GM23338 (cell line): ENCODE measurements around the gene FAU. TPM values are rescaled to one million over a fixed set of nuclear protein-coding genes. Genes with fewer than 3 reads are reported as not detected.

Source experiments
- ATAC-seq: fragments of 200-7000 bp; cut with Tn5 transposase; 3 replicates; pipeline ENCODE4 v1.9.1; 2020
- DNase-seq: peaks from one replicate; pipeline ENCODE4 v3.0.0-alpha.2; 2015; ENCODE audit warnings: low spot score
- H2AFZ ChIP-seq: fragments of 200-600 bp; sonication (generic); 2 replicates; pipeline ENCODE4 v1.8.0; 2016; ENCODE audit warnings: antibody characterized with exemption, mild to moderate bottlenecking, moderate library complexity
- H3F3A ChIP-seq: fragments of 200-600 bp; sonication (generic); replicated peaks from 2 replicates; pipeline ENCODE4 v1.8.0; 2017; ENCODE audit warnings: antibody characterized with exemption, mixed run types, low read depth
- H3K27ac ChIP-seq: fragments of 200-600 bp; sonication (generic); 2 replicates; pipeline ENCODE4 v1.6.1; 2016; ENCODE audit warnings: low read depth
- H3K27me3 ChIP-seq: fragments of 200-600 bp; sonication (generic); 2 replicates; pipeline ENCODE4 v1.8.0; 2016; ENCODE audit warnings: mild to moderate bottlenecking, mixed run types, moderate library complexity; ENCODE audit not compliant: insufficient read depth
- H3K36me3 ChIP-seq: fragments of 200-600 bp; sonication (generic); 2 replicates; pipeline ENCODE4 v1.8.0; 2016; ENCODE audit warnings: mild to moderate bottlenecking; ENCODE audit not compliant: insufficient read depth
- H3K4me1 ChIP-seq: fragments of 200-600 bp; sonication (generic); 2 replicates; pipeline ENCODE4 v1.8.0; 2016; ENCODE audit warnings: mild to moderate bottlenecking, moderate library complexity; ENCODE audit not compliant: insufficient read depth
- H3K4me2 ChIP-seq: fragments of 200-600 bp; sonication (generic); 2 replicates; pipeline ENCODE4 v1.7.1; 2017; ENCODE audit warnings: mixed run types
- H3K4me3 ChIP-seq: fragments of 200-600 bp; sonication (generic); 2 replicates; pipeline ENCODE4 v1.6.1; 2016; ENCODE audit warnings: mixed run types
- H3K79me2 ChIP-seq: fragments of 200-600 bp; sonication (generic); replicated peaks from 2 replicates; pipeline ENCODE4 v1.8.0; 2017; ENCODE audit warnings: mild to moderate bottlenecking; ENCODE audit not compliant: insufficient read depth
- H3K9me2 ChIP-seq: fragments of 200-600 bp; sonication (generic); 2 replicates; pipeline ENCODE4 v1.8.0; 2017; ENCODE audit not compliant: insufficient read depth
- H4K20me1 ChIP-seq: fragments of 200-600 bp; sonication (generic); replicated peaks from 2 replicates; pipeline ENCODE4 v1.8.0; 2017; ENCODE audit warnings: mild to moderate bottlenecking; ENCODE audit not compliant: insufficient read depth
- H3K27ac Mint-ChIP-seq: 2 replicates; pipeline ENCODE4 v1.8.0; 2020; ENCODE audit warnings: inconsistent platforms, mild to moderate bottlenecking, moderate library complexity, mixed read lengths
- H3K27me3 Mint-ChIP-seq: 3 replicates; pipeline ENCODE4 v1.8.0; 2022; ENCODE audit warnings: low read depth, mild to moderate bottlenecking, moderate library complexity, mixed read lengths, inconsistent platforms; ENCODE audit not compliant: insufficient read depth, poor library complexity
- H3K36me3 Mint-ChIP-seq: 3 replicates; pipeline ENCODE4 v1.8.0; 2021; ENCODE audit warnings: low read depth, mild to moderate bottlenecking, inconsistent platforms, moderate library complexity, mixed read lengths
- H3K4me1 Mint-ChIP-seq: 3 replicates; pipeline ENCODE4 v1.8.0; 2020; ENCODE audit warnings: mild to moderate bottlenecking, inconsistent platforms, mixed read lengths
- H3K4me3 Mint-ChIP-seq: 3 replicates; pipeline ENCODE4 v1.8.0; 2021; ENCODE audit warnings: moderate library complexity, mild to moderate bottlenecking, inconsistent platforms, mixed read lengths
- H3K9me3 Mint-ChIP-seq: 3 replicates; pipeline ENCODE4 v1.8.0; 2020; ENCODE audit warnings: moderate library complexity, mild to moderate bottlenecking, inconsistent platforms, mixed read lengths
- CREB1 ChIP-seq: fragments of 250-450 bp; sonication (Bioruptor Pico); IDR thresholded peaks from 2 replicates; pipeline ENCODE4 v1.5.0; 2020; ENCODE audit warnings: low read depth, mild to moderate bottlenecking, moderate library complexity
- CTCF ChIP-seq, 2 experiments: fragments of 200-600 bp in 1 of 2; sonication (generic) in 1 of 2; conservative IDR thresholded peaks; 2 replicates each; pipeline versions ENCODE4 v1.5.1 to v1.6.1; 2016 to 2017; ENCODE audit warnings: antibody characterized with exemption in 2 of 2, low read depth in 2 of 2, mild to moderate bottlenecking in 2 of 2, moderate library complexity in 1 of 2
- ETS1 ChIP-seq: IDR thresholded peaks from 2 replicates; pipeline ENCODE4 v1.6.1; 2016; ENCODE audit warnings: antibody characterized with exemption
- EZH2 ChIP-seq: fragments of 200-600 bp; sonication (generic); IDR thresholded peaks from one replicate; pipeline ENCODE4 v1.8.0; 2017; ENCODE audit warnings: antibody characterized with exemption, mild to moderate bottlenecking, low read depth; ENCODE audit not compliant: unreplicated experiment
- EZH2phosphoT487 ChIP-seq: fragments of 200-600 bp; sonication (generic); IDR thresholded peaks from one replicate; pipeline ENCODE4 v1.8.1; 2018; ENCODE audit warnings: antibody characterized with exemption; ENCODE audit not compliant: unreplicated experiment
- JUNB ChIP-seq: IDR thresholded peaks from one replicate; pipeline ENCODE4 v1.6.1; 2016; ENCODE audit warnings: antibody characterized with exemption; ENCODE audit not compliant: unreplicated experiment
- NANOG ChIP-seq: IDR thresholded peaks from 2 replicates; pipeline ENCODE4 v1.6.1; 2016; ENCODE audit warnings: antibody characterized with exemption, borderline replicate concordance
- POLR2AphosphoS5 ChIP-seq: IDR thresholded peaks from 2 replicates; pipeline ENCODE4 v1.6.1; 2016; ENCODE audit warnings: antibody characterized with exemption, low read depth
- STAT1 ChIP-seq: IDR thresholded peaks from one replicate; pipeline ENCODE4 v1.6.1; 2016; ENCODE audit warnings: antibody characterized with exemption; ENCODE audit not compliant: unreplicated experiment
- ZNF114 ChIP-seq: fragments of 250-450 bp; sonication (Bioruptor Pico); IDR thresholded peaks from 2 replicates; pipeline ENCODE4 v1.5.0; 2020; ENCODE audit warnings: mild to moderate bottlenecking, moderate library complexity
- ZNF331 ChIP-seq: fragments of 250-450 bp; sonication (Bioruptor Pico); IDR thresholded peaks from 2 replicates; pipeline ENCODE4 v1.5.0; 2020; ENCODE audit warnings: low read depth, mild to moderate bottlenecking, moderate library complexity
- polyA plus RNA-seq: library from polyadenylated mRNA; unstranded; fragments of >200 nt; fragmentation: Nextera tagmentation; extraction: Ambion mirVana; gene quantifications from 2 replicates; pipeline ENCODE4 v1.2.1, GENCODE V29; 2016
- total RNA-seq: library from RNA; depleted of rRNA; stranded (reverse); fragments of >200 nt; shearing (Covaris generic); gene quantifications from 2 replicates; pipeline ENCODE4 v1.2.3, GENCODE V29; 2014
- TF ChIP-seq, protein P1 (sequence below): fragments of 250-450 bp; sonication (Bioruptor Pico); IDR thresholded peaks from 2 replicates; pipeline ENCODE4 v1.5.0; 2020; ENCODE audit warnings: mild to moderate bottlenecking, moderate library complexity
- TF ChIP-seq, protein P2 (sequence below): IDR thresholded peaks from one replicate; pipeline ENCODE4 v1.6.1; 2018; ENCODE audit warnings: antibody characterized with exemption; ENCODE audit not compliant: unreplicated experiment

The FAU gene
- total and polyA plus RNA-seq, 2 experiments from 2014 or later = 262 to 1,177 TPM

- Histone ChIP-seq H3K79me2 (peaks cover 7% of the 10 kb centered on the region), H2AFZ (no peak overlapping the region), H3K4me1 (no peaks in the 10 kb centered on the region), H3K27ac (no peak overlapping the region), H3K9me2 (no peaks in the 10 kb centered on the region), H4K20me1 (peaks cover 6% of the 10 kb centered on the region), H3K27me3 (no peaks in the 10 kb centered on the region), H3F3A (no peaks in the 10 kb centered on the region), H3K4me3 (no peak overlapping the region), H3K36me3 (peaks cover 3% of the 10 kb centered on the region; the same call in 1 of the 2 replicates), H3K4me2 (no peak overlapping the region)
- Mint-ChIP-seq H3K27me3 (peaks cover 15% of the 10 kb centered on the region), H3K9me3 (no peaks in the 10 kb centered on the region), H3K4me3 (no peak overlapping the region), H3K4me1 (peaks cover 10% of the 10 kb centered on the region; the same call in 2 of the 3 replicates), H3K36me3 (peaks cover 22% of the 10 kb centered on the region), H3K27ac (no peak overlapping the region)
- TF ChIP-seq CTCF (conservative IDR thresholded peaks at IDR 0.05; ENCODE audit: low read depth in 2 of 2) (no peak), NANOG (no peak), JUNB (no peak), ETS1 (no peak), STAT1 (no peak), EZH2 (no peak), EZH2phosphoT487 (no peak), ZNF114 (no peak), POLR2AphosphoS5 (no peak), ZNF331 (CRISPR knock-in tag) (no peak), CREB1 (CRISPR knock-in tag) (no peak)
- TF ChIP-seq, protein P1, sequence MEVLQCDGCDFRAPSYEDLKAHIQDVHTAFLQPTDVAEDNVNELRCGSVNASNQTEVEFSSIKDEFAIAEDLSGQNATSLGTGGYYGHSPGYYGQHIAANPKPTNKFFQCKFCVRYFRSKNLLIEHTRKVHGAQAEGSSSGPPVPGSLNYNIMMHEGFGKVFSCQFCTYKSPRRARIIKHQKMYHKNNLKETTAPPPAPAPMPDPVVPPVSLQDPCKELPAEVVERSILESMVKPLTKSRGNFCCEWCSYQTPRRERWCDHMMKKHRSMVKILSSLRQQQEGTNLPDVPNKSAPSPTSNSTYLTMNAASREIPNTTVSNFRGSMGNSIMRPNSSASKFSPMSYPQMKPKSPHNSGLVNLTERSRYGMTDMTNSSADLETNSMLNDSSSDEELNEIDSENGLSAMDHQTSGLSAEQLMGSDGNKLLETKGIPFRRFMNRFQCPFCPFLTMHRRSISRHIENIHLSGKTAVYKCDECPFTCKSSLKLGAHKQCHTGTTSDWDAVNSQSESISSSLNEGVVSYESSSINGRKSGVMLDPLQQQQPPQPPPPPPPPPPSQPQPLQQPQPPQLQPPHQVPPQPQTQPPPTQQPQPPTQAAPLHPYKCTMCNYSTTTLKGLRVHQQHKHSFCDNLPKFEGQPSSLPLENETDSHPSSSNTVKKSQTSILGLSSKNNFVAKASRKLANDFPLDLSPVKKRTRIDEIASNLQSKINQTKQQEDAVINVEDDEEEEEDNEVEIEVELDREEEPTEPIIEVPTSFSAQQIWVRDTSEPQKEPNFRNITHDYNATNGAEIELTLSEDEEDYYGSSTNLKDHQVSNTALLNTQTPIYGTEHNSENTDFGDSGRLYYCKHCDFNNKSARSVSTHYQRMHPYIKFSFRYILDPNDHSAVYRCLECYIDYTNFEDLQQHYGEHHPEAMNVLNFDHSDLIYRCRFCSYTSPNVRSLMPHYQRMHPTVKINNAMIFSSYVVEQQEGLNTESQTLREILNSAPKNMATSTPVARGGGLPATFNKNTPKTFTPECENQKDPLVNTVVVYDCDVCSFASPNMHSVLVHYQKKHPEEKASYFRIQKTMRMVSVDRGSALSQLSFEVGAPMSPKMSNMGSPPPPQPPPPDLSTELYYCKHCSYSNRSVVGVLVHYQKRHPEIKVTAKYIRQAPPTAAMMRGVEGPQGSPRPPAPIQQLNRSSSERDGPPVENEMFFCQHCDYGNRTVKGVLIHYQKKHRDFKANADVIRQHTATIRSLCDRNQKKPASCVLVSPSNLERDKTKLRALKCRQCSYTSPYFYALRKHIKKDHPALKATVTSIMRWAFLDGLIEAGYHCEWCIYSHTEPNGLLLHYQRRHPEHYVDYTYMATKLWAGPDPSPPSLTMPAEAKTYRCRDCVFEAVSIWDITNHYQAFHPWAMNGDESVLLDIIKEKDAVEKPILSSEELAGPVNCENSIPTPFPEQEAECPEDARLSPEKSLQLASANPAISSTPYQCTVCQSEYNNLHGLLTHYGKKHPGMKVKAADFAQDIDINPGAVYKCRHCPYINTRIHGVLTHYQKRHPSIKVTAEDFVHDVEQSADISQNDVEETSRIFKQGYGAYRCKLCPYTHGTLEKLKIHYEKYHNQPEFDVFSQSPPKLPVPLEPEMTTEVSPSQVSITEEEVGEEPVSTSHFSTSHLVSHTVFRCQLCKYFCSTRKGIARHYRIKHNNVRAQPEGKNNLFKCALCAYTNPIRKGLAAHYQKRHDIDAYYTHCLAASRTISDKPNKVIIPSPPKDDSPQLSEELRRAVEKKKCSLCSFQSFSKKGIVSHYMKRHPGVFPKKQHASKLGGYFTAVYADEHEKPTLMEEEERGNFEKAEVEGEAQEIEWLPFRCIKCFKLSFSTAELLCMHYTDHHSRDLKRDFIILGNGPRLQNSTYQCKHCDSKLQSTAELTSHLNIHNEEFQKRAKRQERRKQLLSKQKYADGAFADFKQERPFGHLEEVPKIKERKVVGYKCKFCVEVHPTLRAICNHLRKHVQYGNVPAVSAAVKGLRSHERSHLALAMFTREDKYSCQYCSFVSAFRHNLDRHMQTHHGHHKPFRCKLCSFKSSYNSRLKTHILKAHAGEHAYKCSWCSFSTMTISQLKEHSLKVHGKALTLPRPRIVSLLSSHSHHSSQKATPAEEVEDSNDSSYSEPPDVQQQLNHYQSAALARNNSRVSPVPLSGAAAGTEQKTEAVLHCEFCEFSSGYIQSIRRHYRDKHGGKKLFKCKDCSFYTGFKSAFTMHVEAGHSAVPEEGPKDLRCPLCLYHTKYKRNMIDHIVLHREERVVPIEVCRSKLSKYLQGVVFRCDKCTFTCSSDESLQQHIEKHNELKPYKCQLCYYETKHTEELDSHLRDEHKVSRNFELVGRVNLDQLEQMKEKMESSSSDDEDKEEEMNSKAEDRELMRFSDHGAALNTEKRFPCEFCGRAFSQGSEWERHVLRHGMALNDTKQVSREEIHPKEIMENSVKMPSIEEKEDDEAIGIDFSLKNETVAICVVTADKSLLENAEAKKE (CRISPR knock-in tag) = no peak
- TF ChIP-seq, protein P2, sequence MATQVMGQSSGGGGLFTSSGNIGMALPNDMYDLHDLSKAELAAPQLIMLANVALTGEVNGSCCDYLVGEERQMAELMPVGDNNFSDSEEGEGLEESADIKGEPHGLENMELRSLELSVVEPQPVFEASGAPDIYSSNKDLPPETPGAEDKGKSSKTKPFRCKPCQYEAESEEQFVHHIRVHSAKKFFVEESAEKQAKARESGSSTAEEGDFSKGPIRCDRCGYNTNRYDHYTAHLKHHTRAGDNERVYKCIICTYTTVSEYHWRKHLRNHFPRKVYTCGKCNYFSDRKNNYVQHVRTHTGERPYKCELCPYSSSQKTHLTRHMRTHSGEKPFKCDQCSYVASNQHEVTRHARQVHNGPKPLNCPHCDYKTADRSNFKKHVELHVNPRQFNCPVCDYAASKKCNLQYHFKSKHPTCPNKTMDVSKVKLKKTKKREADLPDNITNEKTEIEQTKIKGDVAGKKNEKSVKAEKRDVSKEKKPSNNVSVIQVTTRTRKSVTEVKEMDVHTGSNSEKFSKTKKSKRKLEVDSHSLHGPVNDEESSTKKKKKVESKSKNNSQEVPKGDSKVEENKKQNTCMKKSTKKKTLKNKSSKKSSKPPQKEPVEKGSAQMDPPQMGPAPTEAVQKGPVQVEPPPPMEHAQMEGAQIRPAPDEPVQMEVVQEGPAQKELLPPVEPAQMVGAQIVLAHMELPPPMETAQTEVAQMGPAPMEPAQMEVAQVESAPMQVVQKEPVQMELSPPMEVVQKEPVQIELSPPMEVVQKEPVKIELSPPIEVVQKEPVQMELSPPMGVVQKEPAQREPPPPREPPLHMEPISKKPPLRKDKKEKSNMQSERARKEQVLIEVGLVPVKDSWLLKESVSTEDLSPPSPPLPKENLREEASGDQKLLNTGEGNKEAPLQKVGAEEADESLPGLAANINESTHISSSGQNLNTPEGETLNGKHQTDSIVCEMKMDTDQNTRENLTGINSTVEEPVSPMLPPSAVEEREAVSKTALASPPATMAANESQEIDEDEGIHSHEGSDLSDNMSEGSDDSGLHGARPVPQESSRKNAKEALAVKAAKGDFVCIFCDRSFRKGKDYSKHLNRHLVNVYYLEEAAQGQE = no peak
- no peak for ATAC-seq
- no peak for DNase-seq
Observed at GRCh38 chr11:65072631-65072966, 49.3 kb downstream of the FAU start.
